Measurements from ENCODE around the gene SNAP29. TPM values are rescaled to one million over a fixed set of nuclear protein-coding genes. Genes with fewer than 3 reads are reported as not detected.
"Not testable (repeated sequence)": the region's sequence is repeated elsewhere in the genome, so short reads cannot be mapped to it uniquely, and the experiment has no call there.

Gene SNAP29
- total RNA-seq (2014; rRNA removed; shearing (Covaris generic)): 4.3 TPM in 2 replicates

DNA sequence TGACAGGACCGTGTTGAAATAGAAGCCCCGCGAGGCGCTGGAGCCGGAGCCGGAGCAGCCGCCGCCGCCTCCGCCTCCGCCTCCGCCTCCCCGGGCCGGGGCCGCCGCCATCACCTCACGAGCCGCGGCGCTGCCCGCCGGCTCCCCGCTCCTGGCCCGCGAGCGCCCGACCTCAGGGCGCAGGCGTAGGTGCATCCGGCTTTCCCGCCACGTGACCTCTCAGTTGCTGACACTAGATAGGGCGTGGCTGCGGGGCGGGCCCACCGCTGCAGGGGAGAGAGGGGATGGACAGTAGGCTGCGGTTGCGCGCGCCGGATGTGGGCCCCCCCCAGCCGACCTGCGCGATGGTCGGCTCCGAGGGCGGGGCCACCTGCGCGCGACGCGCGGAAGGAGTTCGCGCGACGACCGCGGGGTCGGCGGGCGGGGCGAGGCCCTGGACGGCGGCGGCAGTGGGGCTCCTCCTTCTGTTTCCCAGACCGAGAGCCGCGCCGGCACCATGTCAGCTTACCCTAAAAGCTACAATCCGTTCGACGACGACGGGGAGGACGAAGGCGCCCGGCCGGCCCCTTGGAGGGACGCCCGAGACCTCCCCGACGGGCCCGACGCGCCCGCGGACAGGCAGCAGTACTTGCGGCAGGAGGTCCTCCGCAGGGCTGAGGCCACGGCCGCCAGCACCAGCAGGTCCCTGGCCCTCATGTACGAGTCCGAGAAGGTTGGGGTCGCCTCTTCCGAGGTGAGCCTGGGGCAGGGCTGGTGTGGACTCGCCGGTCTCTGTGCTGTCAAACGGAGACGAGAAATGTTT is at the start of gene SNAP29, which contains the start of gene PI4KA:
Gene SNAP29 (plus strand): TSS at position 393 of the 802 bp plus-strand sequence. CDS start 104 bp downstream, at position 497.
Gene PI4KA (minus strand): TSS at position 197 of the 802 bp plus-strand sequence. CDS start 86 bp downstream, at position 111.
- H3K27me3 ChIP-seq (ENCODE audit: control insufficient read depth, insufficient read depth, low read length): no peaks in the 10 kb centered on the region
- DNase-seq: peak; percentile 99
- H3K4me3 ChIP-seq (ENCODE audit: insufficient read depth, low read depth, low read length): peak within 1 kb of the TSS; percentile 85
- no peaks in the 10 kb centered on the region for H3K36me3 ChIP-seq (replicated peaks; ENCODE audit: control insufficient read depth, insufficient read depth, low read length)

- H3K36me3 ChIP-seq (replicated peaks; ENCODE audit: control insufficient read depth, insufficient read depth, low read length): peaks cover 8% of the 10 kb centered on the region
- no peak for DNase-seq
- H3K27me3 ChIP-seq (ENCODE audit: control insufficient read depth, insufficient read depth, low read length): no peaks in the 10 kb centered on the region
- H3K4me3 ChIP-seq (ENCODE audit: insufficient read depth, low read depth, low read length): no peak overlapping the region
Measured at GRCh38 chr22:20809538-20810185, 49.1 kb upstream of the SNAP29 start.

- no peak overlapping the region for H3K4me3 ChIP-seq (ENCODE audit: insufficient read depth, low read depth, low read length)
- H3K27me3 ChIP-seq (ENCODE audit: control insufficient read depth, insufficient read depth, low read length): no peaks in the 10 kb centered on the region
- DNase-seq: no peak
- peaks cover 6% of the 10 kb centered on the region for H3K36me3 ChIP-seq (replicated peaks; ENCODE audit: control insufficient read depth, insufficient read depth, low read length)
Measured at GRCh38 chr22:20810645-20811044, 48.2 kb upstream of the SNAP29 start.

DNA sequence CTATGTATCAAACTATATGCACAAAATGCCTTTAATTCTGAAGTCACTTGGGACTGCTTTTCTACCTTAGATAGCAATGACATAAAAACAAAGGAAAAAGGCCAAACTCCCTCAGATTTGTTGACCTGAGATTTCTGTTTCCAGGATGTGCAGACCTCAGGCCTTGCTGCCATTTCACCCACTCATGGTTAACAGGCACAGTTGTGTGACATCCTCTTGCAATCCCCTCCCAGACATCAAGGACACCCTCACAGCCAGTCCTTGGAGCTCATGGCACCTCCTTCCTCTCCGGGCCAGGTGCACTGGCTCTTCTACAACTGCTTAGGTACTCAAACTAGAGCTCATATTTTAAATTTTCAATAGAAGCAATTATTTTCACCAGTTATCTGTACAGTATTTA is 47.6 kb upstream of the SNAP29 start:
- no peak overlapping the region for H3K4me3 ChIP-seq (ENCODE audit: insufficient read depth, low read depth, low read length)
- H3K36me3 ChIP-seq (replicated peaks; ENCODE audit: control insufficient read depth, insufficient read depth, low read length): peaks cover 6% of the 10 kb centered on the region
- no peak for DNase-seq
- H3K27me3 ChIP-seq (ENCODE audit: control insufficient read depth, insufficient read depth, low read length): no peaks in the 10 kb centered on the region

GRCh38 chr22:20811971-20812660 is 46.7 kb upstream of the SNAP29 start:
- H3K27me3 ChIP-seq (ENCODE audit: control insufficient read depth, insufficient read depth, low read length): no peaks in the 10 kb centered on the region
- H3K36me3 ChIP-seq (replicated peaks; ENCODE audit: control insufficient read depth, insufficient read depth, low read length): peaks cover 6% of the 10 kb centered on the region
- H3K4me3 ChIP-seq (ENCODE audit: insufficient read depth, low read depth, low read length): no peak overlapping the region
- DNase-seq: no peak

DNA sequence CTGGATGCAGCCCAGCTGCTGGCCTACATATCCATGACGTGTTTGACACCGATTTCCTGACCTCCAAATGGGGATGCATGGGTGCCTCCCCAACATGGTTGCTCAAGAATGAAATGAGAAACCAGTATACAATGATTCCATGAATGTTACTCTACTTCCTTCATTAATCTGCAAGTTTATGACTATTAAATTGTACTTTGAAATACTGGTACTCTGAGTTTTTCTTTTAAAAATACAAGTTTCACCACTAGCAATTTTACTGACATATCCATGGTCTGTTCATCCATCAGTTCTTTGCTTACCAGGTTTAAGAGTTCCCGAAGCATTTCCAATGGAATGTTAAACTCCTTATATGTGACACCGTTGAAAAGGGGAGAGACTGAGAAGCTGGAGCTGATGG is 45.8 kb upstream of the SNAP29 start:
- no peak overlapping the region for H3K4me3 ChIP-seq (ENCODE audit: insufficient read depth, low read depth, low read length)
- DNase-seq: no peak
- H3K27me3 ChIP-seq (ENCODE audit: control insufficient read depth, insufficient read depth, low read length): no peaks in the 10 kb centered on the region
- peaks cover 3% of the 10 kb centered on the region for H3K36me3 ChIP-seq (replicated peaks; ENCODE audit: control insufficient read depth, insufficient read depth, low read length)

- H3K27me3 ChIP-seq (ENCODE audit: control insufficient read depth, insufficient read depth, low read length): no peaks in the 10 kb centered on the region
- no peak for DNase-seq
- no peaks in the 10 kb centered on the region; the same call in 1 of the 2 replicates for H3K36me3 ChIP-seq (replicated peaks; ENCODE audit: control insufficient read depth, insufficient read depth, low read length)
- H3K4me3 ChIP-seq (ENCODE audit: insufficient read depth, low read depth, low read length): no peak overlapping the region
Measured at GRCh38 chr22:20814221-20814808, 44.5 kb upstream of the SNAP29 start.

GRCh38 chr22:20815477-20816050 is 43.2 kb upstream of the SNAP29 start:
- H3K27me3 ChIP-seq (ENCODE audit: control insufficient read depth, insufficient read depth, low read length): no peaks in the 10 kb centered on the region
- no peak for DNase-seq
- H3K4me3 ChIP-seq (ENCODE audit: insufficient read depth, low read depth, low read length): no peak overlapping the region
- no peaks in the 10 kb centered on the region; the same call in 1 of the 2 replicates for H3K36me3 ChIP-seq (replicated peaks; ENCODE audit: control insufficient read depth, insufficient read depth, low read length)

GRCh38 chr22:20816559-20816958 is 42.2 kb upstream of the SNAP29 start:
- Histone ChIP-seq H3K27me3 (ENCODE audit: control insufficient read depth, insufficient read depth, low read length) (no peaks in the 10 kb centered on the region), H3K36me3 (replicated peaks; ENCODE audit: control insufficient read depth, insufficient read depth, low read length) (no peaks in the 10 kb centered on the region; the same call in 1 of the 2 replicates), H3K4me3 (ENCODE audit: insufficient read depth, low read depth, low read length) (no peak overlapping the region)
- no peak for DNase-seq

GRCh38 chr22:20818471-20818870 is 40.3 kb upstream of the SNAP29 start:
- no peak overlapping the region for H3K4me3 ChIP-seq (ENCODE audit: insufficient read depth, low read depth, low read length)
- no peak for DNase-seq
- no peaks in the 10 kb centered on the region; the same call in 1 of the 2 replicates for H3K36me3 ChIP-seq (replicated peaks; ENCODE audit: control insufficient read depth, insufficient read depth, low read length)
- no peaks in the 10 kb centered on the region for H3K27me3 ChIP-seq (ENCODE audit: control insufficient read depth, insufficient read depth, low read length)

DNA sequence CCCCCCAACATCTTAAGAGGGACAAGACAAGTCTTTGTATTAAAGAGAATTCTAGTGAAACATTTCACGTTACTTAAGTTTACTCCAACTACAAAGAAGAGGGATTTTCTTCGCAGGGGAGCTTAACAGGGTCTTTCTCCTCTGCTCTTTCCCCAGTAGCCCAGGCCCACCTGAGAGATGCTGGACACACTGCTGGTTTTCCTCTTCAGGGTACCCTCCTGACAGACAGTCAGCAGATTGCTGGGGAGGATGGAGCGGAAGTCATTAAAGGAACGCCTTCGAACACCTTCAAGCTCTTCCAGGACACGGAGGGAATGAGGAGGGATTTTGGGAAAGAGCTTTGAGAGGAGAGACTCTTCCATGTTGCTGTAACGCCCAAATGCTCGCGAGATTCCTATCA is 39.3 kb upstream of the SNAP29 start:
- H3K4me3 ChIP-seq (ENCODE audit: insufficient read depth, low read depth, low read length): no peak overlapping the region

DNA sequence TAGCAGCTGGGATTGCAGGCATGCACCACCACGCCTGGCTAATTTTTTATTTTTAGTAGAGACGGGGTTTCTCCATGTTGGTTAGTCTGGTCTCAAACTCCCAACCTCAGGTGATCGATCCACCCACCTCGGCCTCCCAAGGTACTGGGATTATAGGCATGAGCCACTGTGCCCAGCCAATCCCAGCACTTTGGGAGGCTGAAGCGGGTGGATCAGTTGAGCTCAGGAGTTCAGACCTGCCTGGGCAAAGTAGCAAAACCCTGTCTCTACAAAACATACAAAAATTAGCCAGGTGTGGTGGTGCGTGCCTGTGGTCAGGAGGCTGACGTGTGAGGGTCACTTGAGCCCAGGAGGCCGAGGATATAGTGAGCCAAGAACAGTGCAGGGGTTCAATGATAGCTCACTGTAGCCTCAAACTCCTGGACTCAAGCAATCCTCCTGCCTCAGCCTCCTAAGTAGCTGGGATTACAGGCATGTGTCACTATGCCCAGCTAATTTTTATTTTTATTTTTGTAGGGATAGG is 37.0 kb upstream of the SNAP29 start:
- not testable (repeated sequence) for H3K36me3 ChIP-seq (replicated peaks; ENCODE audit: control insufficient read depth, insufficient read depth, low read length); H3K27me3 ChIP-seq (ENCODE audit: control insufficient read depth, insufficient read depth, low read length); DNase-seq; H3K4me3 ChIP-seq (ENCODE audit: insufficient read depth, low read depth, low read length)

More for the DNA sequence above, 39.3 kb upstream of the SNAP29 start:
- H3K36me3 ChIP-seq (replicated peaks; ENCODE audit: control insufficient read depth, insufficient read depth, low read length): no peaks in the 10 kb centered on the region
- DNase-seq: no peak
- no peaks in the 10 kb centered on the region for H3K27me3 ChIP-seq (ENCODE audit: control insufficient read depth, insufficient read depth, low read length)

DNA sequence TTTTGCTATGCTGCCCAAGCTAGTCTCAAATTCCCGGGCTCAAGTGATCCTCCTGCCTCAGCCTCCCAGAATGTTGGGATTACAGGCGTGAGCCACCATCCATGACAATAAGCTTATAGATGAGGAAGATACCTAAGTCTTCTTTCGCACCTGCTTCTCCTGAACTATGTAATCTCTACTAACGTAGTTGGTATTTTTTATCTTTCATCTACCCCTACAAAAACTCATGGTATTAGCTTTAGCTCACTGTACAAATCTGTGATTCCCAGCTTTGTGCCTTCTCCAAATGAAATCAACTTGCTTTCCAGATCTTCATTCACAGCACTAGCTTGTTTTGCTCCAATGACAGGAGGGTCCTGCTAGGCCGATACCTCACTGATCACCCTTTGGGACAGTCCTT is 36.6 kb upstream of the SNAP29 start:
- H3K36me3 ChIP-seq (replicated peaks; ENCODE audit: control insufficient read depth, insufficient read depth, low read length): no peaks in the 10 kb centered on the region
- no peak overlapping the region for H3K4me3 ChIP-seq (ENCODE audit: insufficient read depth, low read depth, low read length)
- no peaks in the 10 kb centered on the region for H3K27me3 ChIP-seq (ENCODE audit: control insufficient read depth, insufficient read depth, low read length)
- no peak for DNase-seq

- Histone ChIP-seq H3K36me3 (replicated peaks; ENCODE audit: control insufficient read depth, insufficient read depth, low read length) (no peaks in the 10 kb centered on the region), H3K4me3 (ENCODE audit: insufficient read depth, low read depth, low read length) (no peak overlapping the region), H3K27me3 (ENCODE audit: control insufficient read depth, insufficient read depth, low read length) (no peaks in the 10 kb centered on the region)
- no peak for DNase-seq
Measured at GRCh38 chr22:20823264-20823663, 35.5 kb upstream of the SNAP29 start.

All from H7 (cell line).